ENCODE measurements around the gene KCNN3. TPM values are rescaled to one million over a fixed set of nuclear protein-coding genes. Genes with fewer than 3 reads are reported as not detected.

Gene KCNN3
- total RNA-seq, 1 donor from 2014 or later, result 0.04 TPM

DNA sequence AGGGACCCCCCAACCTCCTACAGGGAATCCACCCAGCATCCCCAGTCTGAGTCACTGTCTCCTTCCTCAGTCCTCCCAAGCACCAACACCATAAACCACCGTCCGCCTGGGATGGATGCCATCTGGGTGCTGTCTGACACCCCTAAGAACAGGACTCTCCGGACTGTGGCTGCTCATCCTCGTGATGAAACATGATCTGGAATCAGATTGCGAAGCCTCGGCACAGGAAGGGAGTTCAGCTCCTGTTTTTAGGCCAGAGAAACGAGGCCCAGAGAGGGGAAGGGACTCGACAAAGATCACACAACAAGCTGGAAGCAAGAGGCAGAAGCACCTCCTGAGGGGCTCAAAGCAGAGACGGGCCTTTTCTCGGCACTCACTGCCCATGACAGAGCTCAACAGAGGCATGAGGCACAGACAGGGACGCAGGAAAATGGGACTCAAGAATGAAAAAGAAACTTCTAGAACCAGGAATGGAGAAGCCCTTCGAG lies 8.4 kb downstream of the KCNN3 start:
- no peak overlapping the region for H3K4me3 ChIP-seq (ENCODE audit: low read depth, low read length)
- DNase-seq (ENCODE audit: low read depth), result no peak
- TF ChIP-seq, protein P1, sequence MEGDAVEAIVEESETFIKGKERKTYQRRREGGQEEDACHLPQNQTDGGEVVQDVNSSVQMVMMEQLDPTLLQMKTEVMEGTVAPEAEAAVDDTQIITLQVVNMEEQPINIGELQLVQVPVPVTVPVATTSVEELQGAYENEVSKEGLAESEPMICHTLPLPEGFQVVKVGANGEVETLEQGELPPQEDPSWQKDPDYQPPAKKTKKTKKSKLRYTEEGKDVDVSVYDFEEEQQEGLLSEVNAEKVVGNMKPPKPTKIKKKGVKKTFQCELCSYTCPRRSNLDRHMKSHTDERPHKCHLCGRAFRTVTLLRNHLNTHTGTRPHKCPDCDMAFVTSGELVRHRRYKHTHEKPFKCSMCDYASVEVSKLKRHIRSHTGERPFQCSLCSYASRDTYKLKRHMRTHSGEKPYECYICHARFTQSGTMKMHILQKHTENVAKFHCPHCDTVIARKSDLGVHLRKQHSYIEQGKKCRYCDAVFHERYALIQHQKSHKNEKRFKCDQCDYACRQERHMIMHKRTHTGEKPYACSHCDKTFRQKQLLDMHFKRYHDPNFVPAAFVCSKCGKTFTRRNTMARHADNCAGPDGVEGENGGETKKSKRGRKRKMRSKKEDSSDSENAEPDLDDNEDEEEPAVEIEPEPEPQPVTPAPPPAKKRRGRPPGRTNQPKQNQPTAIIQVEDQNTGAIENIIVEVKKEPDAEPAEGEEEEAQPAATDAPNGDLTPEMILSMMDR (IDR thresholded peaks at IDR 0.05; ENCODE audit: insufficient read depth, low read length, poor library complexity, severe bottlenecking), result no peak
- no peaks in the 10 kb centered on the region for H3K36me3 ChIP-seq (ENCODE audit: control insufficient read depth, insufficient read depth, low read length)
- no peaks in the 10 kb centered on the region for H3K27me3 ChIP-seq (ENCODE audit: control insufficient read depth, insufficient read depth, low read length)

DNA sequence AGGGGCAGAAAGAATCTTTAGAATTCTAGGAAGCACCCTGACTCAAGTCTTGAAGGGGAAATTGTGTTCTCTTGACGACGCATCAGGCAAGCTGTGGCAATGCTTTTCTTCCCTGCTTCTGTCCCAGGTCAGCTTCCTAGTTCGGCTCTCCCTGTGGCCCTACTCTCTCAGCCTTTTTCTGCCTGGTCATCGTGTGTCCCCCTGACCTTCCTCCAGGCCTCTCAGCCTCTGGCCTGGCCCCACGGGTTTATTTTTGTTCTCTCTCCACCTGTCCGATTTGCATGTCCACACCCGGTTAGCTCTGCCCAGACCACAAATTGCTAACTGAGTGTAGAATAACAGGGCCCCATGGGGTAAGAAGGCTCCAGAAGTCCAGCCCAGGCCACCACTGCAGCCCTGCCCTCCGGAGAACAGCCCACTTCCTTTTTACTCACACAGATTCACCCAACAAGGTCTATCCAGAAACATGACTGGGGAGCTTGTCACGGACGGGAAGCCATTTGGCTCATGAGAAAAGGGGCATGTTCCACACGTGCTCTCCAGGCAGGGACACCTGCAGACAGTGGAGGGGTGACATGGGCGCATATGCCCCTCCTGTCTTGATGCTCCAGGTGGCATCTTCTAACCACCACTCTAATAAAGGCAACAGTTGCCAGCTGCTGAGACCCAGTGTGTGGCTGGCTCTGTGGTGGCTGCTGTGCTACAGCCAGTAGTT lies 9.8 kb downstream of the KCNN3 start:
- DNase-seq (ENCODE audit: low read depth), result no peak
- TF ChIP-seq, protein P1 (IDR thresholded peaks at IDR 0.05; ENCODE audit: insufficient read depth, low read length, poor library complexity, severe bottlenecking), result no peak

DNA sequence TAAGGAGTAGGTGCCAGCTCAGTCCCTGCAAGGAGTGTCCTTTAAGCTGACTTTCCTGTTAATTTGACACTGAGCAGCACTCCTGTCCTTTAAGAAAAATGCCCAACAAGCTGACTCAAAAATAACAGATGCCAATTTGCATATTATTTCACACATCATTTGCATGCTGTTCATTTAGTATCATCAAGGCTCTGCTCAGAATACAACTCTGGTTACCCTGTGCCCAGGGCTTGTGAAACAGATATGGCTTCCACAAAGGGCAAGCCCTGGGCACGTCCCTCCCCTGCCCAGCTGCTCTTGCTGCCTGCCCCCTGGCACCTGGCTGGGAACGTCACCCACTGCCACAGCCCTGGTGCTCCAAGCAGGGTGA lies 10.3 kb downstream of the KCNN3 start:
- Histone ChIP-seq H3K27me3 (ENCODE audit: control insufficient read depth, insufficient read depth, low read length) (no peaks in the 10 kb centered on the region), H3K36me3 (ENCODE audit: control insufficient read depth, insufficient read depth, low read length) (no peaks in the 10 kb centered on the region), H3K4me3 (ENCODE audit: low read depth, low read length) (no peak overlapping the region)
- TF ChIP-seq, protein P1 (IDR thresholded peaks at IDR 0.05; ENCODE audit: insufficient read depth, low read length, poor library complexity, severe bottlenecking), result no peak
- DNase-seq (ENCODE audit: low read depth), result no peak

More for the DNA sequence above, 9.8 kb downstream of the KCNN3 start:
- Histone ChIP-seq H3K36me3 (ENCODE audit: control insufficient read depth, insufficient read depth, low read length) (no peaks in the 10 kb centered on the region), H3K27me3 (ENCODE audit: control insufficient read depth, insufficient read depth, low read length) (no peaks in the 10 kb centered on the region), H3K4me3 (ENCODE audit: low read depth, low read length) (no peak overlapping the region)

- Histone ChIP-seq H3K4me3 (ENCODE audit: low read depth, low read length) (no peak overlapping the region), H3K36me3 (ENCODE audit: control insufficient read depth, insufficient read depth, low read length) (no peaks in the 10 kb centered on the region), H3K27me3 (ENCODE audit: control insufficient read depth, insufficient read depth, low read length) (no peaks in the 10 kb centered on the region)
- DNase-seq (ENCODE audit: low read depth), result no peak
- TF ChIP-seq, protein P1 (IDR thresholded peaks at IDR 0.05; ENCODE audit: insufficient read depth, low read length, poor library complexity, severe bottlenecking), result no peak
Observed at GRCh38 chr1:154859151-154859785, 10.8 kb downstream of the KCNN3 start.

DNA sequence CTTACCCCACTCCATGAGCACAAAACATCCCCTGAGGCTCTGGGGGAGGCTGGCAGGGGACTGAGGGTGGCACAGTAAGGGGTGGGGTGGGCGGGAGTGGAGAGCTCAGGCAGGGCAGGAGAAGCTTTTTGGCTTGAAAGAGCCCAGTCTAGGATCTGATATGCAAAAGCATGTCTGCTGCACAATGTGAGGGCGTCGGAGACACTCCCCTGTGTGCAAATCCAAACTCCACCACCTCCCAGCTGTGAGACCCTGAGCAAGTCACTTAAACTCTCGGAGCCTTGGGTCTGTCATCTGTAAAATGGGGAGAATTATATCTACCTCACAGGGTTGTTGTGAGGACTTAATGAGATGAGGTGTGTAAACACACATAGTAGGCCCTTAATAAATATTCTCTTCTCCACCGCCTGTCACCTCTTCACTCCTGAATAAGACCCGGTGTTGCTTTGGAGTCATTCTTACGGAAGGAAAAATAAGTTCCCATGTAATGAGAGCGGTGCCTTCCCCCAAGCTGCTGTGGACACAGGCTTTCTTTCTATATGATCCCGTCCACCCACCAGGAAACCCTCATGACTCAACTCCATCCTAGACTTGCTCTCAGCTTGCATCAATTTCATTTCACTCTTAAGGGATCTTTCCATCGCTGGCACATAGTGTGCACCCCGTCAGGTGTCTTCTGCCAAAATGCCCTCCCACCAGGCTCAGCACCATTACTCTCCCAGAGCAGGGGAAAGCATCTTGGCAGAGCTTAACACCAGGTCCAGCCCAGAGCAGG lies 12.5 kb downstream of the KCNN3 start:
- no peaks in the 10 kb centered on the region for H3K27me3 ChIP-seq (ENCODE audit: control insufficient read depth, insufficient read depth, low read length)
- H3K4me3 ChIP-seq (ENCODE audit: low read depth, low read length), result no peak overlapping the region
- no peak for DNase-seq (ENCODE audit: low read depth)
- H3K36me3 ChIP-seq (ENCODE audit: control insufficient read depth, insufficient read depth, low read length), result no peaks in the 10 kb centered on the region
- TF ChIP-seq, protein P1 (IDR thresholded peaks at IDR 0.05; ENCODE audit: insufficient read depth, low read length, poor library complexity, severe bottlenecking), result no peak

Data from kidney epithelial cell (primary cell).